Activated CD8-positive, alpha-beta memory T cell treated with anti-CD3 and anti-CD28 coated beads, Interleukin-2, amount 50 U/mL, for 48 hours (primary cell): ENCODE measurements around the gene GPBP1.
"Not testable (repeated sequence)": the region's sequence is repeated elsewhere in the genome, so short reads cannot be mapped to it uniquely, and the experiment has no call there.

ENCODE experiments used
- DNase-seq: peaks from one replicate; pipeline ENCODE4 v3.0.0-alpha.2; 2020

GPBP1 gene, protein sequence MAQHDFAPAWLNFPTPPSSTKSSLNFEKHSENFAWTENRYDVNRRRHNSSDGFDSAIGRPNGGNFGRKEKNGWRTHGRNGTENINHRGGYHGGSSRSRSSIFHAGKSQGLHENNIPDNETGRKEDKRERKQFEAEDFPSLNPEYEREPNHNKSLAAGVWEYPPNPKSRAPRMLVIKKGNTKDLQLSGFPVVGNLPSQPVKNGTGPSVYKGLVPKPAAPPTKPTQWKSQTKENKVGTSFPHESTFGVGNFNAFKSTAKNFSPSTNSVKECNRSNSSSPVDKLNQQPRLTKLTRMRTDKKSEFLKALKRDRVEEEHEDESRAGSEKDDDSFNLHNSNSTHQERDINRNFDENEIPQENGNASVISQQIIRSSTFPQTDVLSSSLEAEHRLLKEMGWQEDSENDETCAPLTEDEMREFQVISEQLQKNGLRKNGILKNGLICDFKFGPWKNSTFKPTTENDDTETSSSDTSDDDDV

DNA sequence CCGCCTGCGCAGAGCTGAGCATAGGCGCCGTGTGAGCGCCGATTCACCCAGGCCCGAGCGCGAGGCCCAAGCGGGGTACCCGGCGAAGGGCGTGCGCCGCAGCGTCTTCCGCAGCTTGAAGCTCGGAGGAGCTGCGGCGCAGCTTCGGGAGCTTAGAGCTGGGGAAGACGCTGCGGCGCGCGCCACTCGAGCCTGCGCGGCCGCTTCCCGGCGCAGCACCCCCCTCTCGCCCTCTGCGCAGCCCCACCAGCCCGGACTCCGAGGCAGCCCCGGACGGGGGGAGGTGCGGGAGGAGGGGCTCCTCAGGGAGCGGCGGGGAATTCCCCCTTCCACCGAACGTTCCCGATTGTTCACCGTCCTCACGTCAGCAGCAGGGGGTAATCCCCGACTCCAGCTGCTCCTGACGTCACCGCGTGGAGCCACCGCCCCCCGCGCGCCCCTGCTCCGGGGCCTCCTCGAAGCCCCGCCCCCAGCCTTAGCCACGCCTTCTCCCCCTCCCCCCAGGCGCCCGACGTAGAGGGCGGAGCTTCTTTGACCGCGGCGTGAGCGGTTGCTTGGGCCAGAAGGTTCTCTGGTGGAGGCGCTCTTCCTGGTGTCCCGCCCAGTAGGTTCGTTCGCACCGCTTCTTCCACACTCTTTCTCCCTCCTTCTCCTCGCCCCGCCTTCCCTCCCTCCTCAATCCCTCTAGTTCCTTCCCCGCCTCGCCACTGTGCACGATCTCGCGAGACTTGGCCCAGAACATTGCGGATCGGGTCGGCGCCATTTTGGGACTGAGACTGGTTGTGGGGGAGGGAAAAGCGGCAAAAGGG, at the start of gene GPBP1:
Gene GPBP1 (plus strand): TSS at position 741 of the 809 bp plus-strand sequence. CDS start 40,072 bp downstream, outside the sequence.
- peak; percentile 98 for DNase-seq

DNA sequence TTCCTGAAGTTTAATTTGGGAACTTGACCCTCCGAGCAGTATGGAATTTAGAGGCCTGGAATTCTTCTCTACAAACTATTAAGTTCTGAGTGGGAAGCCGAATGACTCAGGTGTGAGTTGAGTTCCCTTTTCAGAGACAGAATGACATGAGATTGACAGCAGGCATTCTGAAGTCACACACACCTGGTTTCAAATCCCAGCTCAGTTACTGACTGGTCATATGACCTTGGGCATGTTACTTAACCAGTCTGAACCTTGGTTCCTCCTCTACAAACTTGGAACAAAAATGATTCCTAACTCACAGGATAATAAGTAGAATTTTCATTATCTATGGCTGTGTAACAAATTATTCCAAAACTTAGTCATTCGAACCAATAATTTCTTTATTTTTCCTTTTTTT, 45.5 kb upstream of the GPBP1 start:
- DNase-seq: no peak

DNA sequence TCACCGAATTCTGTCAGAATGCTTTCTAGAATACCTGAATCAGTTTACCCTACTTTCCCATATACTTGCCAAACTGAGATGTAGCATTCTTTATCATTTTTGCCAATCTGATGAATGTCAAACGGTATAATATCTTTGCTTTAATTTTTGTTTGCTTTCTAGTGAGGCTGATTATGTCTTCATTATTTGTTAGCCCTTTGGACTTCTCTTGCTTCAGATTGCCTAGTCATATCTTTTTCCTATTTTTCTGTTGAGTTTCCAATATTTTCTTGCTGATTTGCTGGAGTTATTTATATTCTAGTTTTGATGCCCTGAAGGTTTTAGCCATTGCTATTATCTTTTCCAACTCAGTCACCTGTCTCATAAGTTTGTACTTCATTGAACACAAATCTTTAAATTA, 40.3 kb upstream of the GPBP1 start:
- DNase-seq: no peak

DNA sequence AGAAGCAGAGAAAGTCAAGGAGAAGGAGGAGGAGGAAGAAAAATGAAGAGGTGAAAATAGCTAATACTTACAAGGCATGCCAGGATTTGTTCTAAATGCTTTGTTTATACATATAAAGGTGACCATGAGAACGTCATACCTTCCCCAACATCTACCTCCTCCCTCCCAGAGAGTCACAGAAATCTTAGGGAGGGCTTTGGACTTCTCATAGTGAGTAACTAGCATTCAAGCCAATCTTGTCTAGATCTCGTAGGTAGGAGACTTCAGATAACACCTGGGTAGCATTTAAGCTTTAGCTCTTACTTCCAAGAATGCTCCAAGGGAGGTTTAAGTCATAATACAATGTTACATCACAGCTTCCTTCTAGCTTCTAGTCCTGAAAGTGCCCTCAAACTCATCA, 36.5 kb upstream of the GPBP1 start:
- DNase-seq: no peak

DNA sequence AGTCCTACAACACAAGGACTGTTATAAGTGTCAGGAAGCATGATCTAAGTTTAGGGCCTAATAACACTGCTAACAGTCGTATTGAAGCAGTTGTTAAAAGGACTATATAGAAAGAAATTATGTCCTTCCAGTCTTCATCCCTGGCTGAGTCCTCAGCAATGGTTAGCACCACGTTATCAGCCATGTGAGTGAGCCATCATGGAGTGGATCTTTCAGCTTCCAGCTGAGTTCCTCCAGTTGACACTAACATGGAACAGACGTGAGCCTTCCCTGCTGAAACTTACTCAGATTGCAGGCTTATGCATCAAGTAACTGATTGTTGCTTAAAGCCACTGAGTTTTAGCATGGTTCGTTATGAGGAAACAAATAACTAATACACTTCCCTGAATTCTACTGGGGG, 21.5 kb upstream of the GPBP1 start:
- no peak for DNase-seq

DNA sequence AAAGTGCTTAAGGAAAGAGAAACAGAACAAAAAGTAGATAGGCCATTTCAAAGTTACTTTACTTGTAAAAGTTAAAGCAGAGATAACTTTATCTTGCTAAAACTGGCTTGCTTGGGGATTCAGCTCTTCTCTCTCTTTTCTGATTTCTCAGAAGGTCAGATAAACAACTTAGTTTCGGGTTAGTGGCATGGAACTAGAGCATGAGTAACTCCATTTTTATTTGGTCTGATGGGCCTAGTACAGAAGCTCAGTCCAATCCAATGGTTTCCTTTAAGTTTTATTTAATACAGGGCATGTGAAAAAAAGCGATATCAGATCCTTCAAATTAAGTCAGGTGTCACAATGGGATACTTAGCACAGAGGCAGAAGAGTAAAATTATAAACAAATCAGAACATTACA, 18.8 kb upstream of the GPBP1 start:
- DNase-seq: no peak

DNA sequence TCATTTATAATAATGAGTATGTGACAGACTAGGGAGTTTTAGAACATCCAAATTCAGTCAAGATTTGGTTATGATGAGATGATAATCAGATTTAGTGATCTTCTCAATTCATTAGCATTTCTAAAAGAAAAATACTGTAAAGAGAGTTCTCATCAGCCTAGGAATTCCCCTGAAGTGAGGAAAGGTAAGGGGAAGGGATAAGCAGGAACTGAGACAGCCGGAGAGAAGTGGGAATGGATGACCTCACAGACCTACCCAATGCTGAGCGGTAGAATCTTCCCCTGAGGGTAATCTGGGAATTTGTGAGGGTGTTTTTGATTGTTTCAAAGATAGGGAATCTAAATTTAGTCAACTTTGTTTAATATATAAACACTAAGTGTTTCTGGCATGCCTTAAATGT, 16.7 kb upstream of the GPBP1 start:
- no peak for DNase-seq

DNA sequence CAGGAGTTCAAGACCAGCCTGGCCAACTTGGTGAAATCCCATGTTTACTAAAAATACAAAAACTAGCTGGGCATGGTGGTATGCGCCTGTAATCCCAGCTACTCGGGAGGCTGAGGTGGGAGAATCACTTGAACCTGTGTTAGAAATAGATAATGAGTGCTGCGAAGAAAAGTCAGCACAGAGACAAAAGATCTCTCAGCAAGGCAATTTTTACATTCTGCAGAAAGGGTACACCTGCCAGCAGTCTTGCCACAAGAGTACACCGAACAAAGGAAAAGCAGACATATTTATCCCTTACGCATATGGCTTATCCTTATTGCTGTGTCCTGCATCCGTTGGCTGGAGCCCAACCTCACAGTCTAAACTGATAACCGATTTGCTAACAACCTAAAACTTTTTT, 16.2 kb upstream of the GPBP1 start:
- no peak for DNase-seq

DNA sequence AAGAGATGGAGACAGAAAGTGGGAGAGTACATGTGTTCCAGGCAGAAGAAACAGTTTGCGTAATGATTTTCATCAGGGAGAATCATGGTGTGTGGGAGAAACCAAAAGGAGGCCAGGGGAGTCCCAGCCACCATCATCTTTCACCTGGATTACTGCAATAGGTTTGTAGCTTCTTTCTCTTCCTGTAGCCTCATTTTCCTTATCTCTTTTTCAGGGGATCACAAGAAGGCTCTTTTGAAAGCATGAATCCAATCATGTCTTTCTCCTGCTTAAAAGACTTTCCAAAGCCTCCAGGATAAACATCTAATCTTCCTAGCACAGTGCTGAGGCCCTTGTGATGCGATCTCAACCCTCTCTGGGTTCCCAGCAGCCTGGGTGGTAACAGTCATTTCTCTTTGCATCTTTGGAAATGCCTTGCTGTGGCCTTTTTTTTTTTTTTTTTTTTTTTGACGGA, 10.3 kb upstream of the GPBP1 start:
- DNase-seq: no peak

DNA sequence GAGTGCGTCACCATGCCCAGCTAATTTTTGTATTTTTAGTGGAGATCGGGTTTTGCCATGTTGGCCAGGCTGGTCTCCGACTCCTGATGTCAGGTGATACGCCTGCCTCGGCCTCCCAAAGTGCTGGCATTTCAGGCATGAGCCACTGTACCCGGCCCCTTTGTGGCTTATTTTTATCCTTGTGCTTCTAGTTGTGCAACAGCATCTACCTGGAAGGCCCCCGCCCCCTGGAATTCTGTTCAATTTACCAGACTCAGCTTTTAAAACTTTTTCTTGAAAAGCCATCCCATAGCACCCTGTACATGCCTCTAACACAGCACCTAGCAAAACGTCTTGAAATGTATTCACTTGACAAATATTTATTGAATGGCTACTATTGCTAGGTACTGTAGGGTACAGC, 9.7 kb upstream of the GPBP1 start:
- DNase-seq: no peak

DNA sequence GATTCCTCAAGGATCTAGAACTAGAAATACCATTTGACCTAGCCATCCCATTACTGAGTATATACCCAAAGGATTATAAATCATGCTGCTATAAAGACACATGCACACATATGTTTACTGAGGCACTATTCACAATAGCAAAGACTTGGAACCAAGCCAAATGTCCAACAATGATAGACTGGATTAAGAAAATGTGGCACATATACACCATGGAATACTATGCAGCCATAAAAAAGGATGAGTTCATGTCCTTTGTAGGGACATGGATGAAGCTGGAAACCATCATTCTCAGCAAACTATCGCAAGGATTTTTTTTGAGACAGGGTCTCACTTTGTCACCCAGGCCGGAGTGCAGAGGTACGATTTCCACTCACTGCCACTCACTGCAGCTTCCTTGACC, 8.7 kb upstream of the GPBP1 start:
- DNase-seq: not testable (repeated sequence)

DNA sequence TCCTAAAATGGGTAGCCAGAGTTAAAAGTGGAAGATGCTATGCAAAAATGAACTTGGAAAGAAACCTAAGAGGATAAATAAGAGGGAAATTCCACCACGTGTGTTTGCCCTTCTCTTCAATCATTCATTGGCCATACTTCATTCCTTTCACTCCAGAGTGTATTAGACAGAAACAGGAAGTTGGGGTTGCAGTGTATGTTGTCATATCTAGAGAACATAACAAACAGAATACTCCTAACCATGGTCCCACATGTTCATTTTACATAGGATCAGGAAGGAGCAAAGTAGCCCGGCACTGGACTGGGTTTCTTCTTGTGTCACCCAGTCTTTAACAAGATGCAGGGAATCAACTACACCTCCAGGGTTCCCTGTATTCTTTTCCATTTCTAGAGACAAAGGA, 7.6 kb upstream of the GPBP1 start:
- DNase-seq: no peak

DNA sequence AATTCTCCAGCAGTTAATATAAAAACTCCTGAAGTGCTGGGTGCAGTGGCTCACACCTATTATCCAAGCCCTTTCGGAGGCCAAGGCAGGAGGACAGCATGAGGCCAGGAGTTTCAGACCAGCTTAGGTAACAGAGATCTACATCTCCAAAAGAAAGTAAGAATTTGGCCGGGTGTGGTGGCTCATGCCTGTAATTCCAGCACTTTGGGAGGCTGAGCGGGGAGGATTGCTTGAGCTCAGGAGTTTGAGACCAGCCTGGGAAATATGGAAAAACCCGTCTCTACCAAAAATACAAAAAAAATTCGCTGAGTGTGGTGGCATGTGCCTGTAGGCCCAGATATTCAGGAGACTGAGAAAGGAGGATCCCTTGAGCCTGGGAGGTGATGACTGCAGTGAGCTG, 6.7 kb upstream of the GPBP1 start:
- no peak for DNase-seq

DNA sequence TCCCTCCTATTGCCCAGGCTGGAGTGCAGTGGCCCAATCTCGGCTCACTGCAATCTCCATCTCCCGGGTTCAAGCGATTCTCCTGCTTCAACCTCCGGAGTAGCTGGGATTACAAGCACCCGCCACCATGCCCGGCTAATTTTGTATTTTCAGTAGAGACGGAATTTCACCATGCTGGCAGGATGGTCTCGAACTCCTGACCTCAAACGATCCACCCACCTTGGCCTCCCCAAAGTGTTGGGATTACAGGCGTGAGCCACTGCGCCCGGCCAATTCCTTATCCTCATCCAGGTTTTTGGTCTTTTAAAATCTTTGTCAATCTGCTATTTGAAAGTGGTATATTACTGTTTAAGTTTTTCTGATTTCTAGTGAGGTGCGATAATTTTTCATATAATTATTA, 3.7 kb upstream of the GPBP1 start:
- not testable (repeated sequence) for DNase-seq

DNA sequence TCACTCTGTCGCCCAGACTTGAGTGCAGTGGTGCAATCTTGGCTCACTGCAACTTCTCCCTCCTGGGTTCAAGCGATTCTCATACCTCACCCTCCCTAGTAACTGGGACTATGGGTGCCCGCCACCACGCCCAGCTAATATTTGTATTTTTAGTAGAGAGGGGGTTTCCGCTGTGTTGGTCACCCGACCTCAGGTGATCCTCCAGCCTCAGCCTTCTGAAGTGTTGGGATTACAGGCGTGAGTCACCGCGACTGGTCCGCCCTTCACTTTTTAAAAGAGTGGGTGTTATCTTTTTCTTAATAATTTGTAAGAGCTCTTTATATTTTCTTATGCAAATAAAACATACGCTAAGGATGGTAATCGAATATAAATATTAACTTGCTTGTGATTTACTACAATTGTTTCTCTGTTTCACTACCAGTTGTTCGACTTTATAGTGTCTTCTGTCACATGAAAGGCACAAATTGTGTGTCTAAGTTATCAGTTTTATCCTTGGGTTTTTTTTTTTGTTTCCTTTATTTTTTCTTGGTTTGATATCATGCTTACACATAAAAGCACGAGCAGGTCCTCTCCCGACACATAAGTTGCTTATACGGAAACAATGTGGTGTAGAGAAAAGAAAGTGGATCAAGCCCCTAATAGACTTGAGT, 1.9 kb upstream of the GPBP1 start:
- DNase-seq: peak; percentile 58

DNA sequence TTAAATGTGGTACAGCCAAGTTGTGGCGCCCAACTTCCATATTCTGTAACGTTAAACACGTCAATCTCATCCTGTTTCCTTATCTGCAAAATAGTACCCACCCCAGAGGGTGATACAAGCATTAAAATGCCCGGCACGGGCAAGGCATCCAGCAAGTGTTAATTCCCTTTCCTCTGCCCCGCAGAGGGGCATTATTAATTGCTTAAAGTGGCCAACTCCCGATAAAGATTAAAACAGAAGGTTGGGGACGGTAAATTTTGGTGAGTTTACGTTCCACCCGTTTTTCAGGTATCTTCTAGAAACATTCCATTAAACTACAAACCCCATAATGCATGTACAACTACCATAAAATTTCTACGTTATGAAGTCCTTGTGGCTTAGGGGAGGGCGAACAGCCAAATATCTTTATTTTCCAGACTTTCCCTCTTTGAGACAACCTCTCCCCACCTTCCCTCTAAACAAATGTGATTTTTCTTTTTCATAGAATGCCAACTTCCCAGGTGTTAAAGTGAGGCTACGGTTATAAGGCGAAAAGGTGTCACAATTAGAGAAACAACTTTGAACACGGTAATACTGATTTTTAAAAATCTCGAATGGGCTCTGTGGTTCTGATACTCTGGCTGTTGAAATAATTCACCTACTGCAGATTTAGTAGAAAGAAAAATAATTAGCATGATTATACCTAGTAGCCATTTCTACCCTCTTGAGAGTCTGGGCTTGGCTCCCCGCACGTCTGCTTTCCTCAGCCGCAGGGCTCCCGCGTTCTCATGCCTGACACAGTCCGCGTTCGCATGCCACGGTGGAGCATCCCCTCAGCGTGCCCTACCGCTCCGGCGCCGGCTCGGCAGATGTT, 1.2 kb upstream of the GPBP1 start:
- DNase-seq: no peak

DNA sequence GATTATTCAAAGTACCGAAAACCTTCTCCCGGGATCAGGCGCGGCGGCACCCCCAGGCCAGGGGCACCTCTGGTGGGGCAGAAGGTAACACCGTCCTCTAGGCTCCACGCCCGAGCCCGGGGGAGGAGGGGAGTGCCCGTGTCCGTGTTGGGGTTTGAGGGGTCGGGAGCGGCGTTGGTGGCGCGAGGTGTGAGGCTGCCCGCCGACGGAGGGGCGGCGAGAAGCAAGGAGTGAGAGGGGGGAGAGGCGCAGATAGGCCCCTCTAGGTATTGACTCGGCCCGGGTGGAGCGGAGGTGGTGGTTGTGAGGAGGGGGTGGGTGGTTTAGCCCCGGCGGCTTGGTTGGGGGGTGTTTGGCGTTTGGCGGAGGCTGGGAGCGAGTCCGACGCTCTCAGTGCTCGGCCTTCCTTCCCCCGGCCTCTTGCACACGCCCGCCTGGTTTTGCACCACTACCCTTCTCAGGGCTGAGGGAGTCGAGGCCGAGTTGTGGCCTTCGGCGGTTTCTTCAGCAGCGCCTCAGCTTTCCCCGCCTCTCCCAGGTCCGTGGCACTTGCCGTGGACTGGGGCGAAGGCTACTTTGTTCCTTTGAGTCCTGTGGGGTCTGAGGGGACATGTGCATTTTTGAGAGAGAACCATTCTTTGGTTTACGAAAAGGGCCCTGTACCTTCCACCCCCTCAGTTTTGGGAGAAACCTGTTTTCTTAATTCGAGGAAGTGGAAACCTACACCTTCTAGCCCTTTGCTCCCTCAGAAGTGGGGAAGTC, 450 bp downstream of the GPBP1 start:
- peak; percentile 74 for DNase-seq

DNA sequence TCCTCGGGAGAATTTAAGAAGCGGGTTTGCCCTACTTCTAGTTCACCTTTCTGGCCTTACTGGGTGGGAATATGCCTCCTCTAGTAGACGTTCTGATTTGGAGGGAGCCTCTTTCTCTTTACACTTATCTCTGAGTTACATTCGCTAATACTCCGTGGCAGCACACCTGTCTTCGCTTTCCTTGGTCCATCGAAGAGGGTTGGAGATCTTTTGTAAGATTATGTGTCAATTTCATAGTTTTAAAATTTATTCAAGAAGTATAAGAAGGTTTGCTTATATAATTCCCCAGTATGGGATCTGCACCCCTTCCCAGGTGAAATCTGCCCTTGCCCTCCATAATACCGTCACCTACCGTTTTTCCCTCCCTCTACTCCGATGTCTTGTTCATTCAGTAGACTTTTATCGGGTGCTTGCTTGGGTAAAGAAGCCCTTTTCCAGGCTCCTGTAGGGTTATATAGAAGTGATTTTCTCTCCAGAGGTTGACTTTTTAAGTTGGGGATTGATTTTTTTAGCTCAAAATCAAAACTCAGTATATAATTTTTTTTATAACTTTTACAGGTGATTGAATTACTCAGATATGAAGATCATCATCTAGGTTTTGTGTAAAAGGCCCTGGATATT, 1.1 kb downstream of the GPBP1 start:
- DNase-seq: no peak

DNA sequence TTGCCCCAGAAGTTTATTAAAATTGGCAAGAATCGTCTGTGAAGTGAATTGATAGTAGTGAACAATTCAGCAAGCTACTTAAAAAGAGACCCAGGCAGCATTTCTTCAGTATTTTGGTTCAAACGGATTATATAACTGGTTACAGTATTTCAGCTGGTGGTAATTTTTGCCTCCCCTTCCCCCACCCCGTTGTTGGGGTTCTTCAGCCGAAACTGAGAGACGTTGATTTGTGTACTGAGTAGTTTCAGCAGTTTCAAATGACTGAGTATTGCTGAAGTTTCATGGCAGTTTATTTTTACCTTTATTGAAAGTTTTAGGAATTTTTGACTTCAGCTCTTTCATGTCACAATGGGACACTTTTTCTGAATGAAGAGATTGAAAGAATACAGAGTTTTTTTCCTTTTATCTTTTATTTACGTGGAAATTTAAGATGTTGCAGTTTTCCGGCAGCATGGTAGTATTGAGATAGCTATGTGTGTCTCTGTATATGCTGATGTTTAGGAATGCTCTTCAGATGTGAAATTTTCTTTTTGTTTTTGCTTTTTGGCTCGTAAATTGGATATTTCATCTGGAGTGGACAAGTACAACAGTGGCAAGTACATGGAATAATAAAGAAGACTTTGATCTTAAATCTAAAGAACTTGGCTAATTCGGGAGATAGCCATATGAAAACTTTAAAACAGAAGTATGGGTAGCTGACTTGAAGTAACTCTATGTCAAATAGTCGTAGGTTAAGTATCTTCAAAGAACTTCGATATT, 1.9 kb downstream of the GPBP1 start:
- DNase-seq: no peak

DNA sequence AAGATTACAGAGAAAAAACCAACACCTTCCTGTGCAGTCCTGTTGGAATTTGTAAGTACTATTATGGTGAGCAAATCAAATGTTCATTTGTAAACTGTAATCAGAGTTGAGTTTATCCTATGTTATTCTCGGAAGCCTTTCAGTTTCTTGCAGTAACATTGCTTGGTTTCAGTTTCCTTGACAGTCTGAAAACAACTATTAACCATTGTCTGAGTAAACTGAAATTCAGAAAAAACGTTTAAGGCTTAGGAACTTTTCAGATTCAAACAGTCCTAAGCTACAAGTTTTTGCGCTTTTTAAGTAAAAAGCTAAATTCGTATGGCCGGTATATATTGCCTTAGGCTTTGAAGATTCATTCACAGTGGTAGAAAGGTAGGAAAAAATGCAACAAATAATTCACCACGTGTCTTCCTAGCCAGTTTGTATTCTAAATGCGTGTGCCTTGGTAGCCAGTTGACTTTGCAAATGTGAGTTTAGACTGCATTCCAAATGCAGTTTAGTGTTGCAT, 2.5 kb downstream of the GPBP1 start:
- DNase-seq: no peak
